Tibial artery (tissue), 4 donors: ENCODE data around the gene RASAL2.

Experiments
- DNase-seq, 2 donors: peaks; one replicate each; pipeline ENCODE4 v3.0.0-alpha.2; 2019
- H3K27ac ChIP-seq, 2 donors: fragments of 200-600 bp; sonication (generic) in 1 of 2; 1 replicate in 1 of 2; 2 replicates in 1 of 2; pipeline ENCODE4 v1.5.1; 2018 to 2019; ENCODE audit warnings: mild to moderate bottlenecking in 1 of 2
- H3K27me3 ChIP-seq, 2 donors: fragments of 200-600 bp; sonication (generic) in 1 of 2; one replicate each; pipeline versions ENCODE4 v1.5.1 to v1.6.0; 2016 to 2019
- H3K36me3 ChIP-seq, 3 donors: fragments of 200-600 bp; sonication (generic) in 2 of 3; one replicate each; pipeline ENCODE4 v1.5.1; 2016 to 2019; ENCODE audit warnings: mild to moderate bottlenecking in 2 of 3
- H3K4me1 ChIP-seq, 4 donors: fragments of 200-600 bp; sonication (generic) in 2 of 4; 1 replicate in 3 of 4; 2 replicates in 1 of 4; pipeline ENCODE4 v1.5.1; 2016 to 2019
- H3K4me3 ChIP-seq, 2 donors: fragments of 200-600 bp; sonication (generic) in 1 of 2; 1 replicate in 1 of 2; 2 replicates in 1 of 2; pipeline ENCODE4 v1.5.1; 2018 to 2019; ENCODE audit warnings: mild to moderate bottlenecking in 2 of 2
- H3K9me3 ChIP-seq, 3 donors: fragments of 200-600 bp; sonication (generic) in 1 of 3; one replicate each; pipeline ENCODE4 v1.5.1; 2016 to 2019
- intact Hi-C: fragments of 100-400 bp; cut with DNase I; formaldehyde crosslinking; loops from one replicate; pipeline ENCODE4 v1.15.0; 2023; ENCODE audit warnings: low total_unique reads
- TF ChIP-seq, protein P1 (sequence below), 2 experiments: fragments of 200-600 bp in 1 of 2; fragments of 450-650 bp in 1 of 2; IDR thresholded peaks; one replicate each; pipeline ENCODE4 v1.5.1; 2017 to 2019; ENCODE audit warnings: antibody characterized with exemption in 2 of 2, mild to moderate bottlenecking in 1 of 2, moderate library complexity in 1 of 2

RASAL2 gene

DNA sequence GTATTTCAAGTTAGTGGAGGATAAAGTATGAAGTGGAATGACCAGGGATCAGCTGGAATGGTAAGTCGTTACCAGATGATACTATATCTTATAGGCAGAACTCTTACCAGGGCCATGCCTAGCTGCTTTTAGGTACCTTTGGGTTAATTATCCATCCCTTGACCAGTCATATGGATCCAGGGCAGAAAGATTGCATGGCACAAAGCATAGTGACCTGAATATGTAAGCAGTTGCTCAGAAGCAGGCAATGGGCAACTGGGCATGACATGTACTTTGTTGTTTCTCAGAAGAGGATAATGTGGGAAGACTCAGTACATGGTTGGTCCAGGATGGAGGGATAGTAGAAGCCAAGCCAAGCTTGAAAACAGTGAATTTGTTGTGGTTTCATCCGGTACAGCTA, 315.6 kb downstream of the RASAL2 start:
- no peak overlapping the region for H3K4me3 ChIP-seq
- DNase-seq: no peak
- H3K27ac ChIP-seq: no peak overlapping the region
- no peaks in the 10 kb centered on the region for H3K27me3 ChIP-seq
- peaks cover 0 to 6% (median 0%) of the 10 kb centered on the region in 4 donors for H3K4me1 ChIP-seq
- H3K36me3 ChIP-seq: no peaks in the 10 kb centered on the region
- TF ChIP-seq, protein P1, sequence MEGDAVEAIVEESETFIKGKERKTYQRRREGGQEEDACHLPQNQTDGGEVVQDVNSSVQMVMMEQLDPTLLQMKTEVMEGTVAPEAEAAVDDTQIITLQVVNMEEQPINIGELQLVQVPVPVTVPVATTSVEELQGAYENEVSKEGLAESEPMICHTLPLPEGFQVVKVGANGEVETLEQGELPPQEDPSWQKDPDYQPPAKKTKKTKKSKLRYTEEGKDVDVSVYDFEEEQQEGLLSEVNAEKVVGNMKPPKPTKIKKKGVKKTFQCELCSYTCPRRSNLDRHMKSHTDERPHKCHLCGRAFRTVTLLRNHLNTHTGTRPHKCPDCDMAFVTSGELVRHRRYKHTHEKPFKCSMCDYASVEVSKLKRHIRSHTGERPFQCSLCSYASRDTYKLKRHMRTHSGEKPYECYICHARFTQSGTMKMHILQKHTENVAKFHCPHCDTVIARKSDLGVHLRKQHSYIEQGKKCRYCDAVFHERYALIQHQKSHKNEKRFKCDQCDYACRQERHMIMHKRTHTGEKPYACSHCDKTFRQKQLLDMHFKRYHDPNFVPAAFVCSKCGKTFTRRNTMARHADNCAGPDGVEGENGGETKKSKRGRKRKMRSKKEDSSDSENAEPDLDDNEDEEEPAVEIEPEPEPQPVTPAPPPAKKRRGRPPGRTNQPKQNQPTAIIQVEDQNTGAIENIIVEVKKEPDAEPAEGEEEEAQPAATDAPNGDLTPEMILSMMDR (IDR thresholded peaks at IDR 0.05): no peak
- H3K9me3 ChIP-seq: no peaks in the 10 kb centered on the region
- intact Hi-C loops: no loop called here

DNA sequence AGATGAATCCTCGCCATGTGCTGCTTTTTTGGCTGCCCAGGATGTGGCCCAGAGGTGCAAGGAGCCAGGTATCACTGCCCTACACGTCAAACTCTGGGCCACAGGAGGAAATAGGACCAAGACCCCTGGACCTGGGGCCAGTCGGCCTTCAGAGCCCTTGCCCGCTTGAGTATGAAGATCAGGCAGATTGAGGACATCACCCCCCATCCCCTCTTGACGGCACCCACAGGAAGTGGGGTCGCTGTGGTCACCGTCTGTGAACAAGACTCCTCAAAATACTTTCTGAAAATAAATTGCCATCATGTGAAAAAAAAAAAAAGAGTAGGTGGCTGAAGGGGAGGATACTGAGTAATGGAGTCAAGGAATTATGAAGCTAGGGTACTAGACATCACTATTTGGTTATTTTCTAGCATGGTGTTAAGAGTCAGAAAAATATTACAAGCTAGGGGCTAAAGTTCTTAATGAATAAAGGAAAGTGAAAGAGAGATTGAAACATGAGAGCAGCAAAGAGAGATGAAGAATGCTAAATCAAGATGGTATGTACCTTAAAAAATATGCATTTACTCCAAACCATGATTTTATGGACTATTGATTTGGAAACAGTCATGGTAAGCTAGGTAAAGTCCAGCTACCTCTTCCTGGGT, 318.0 kb downstream of the RASAL2 start:
- TF ChIP-seq, protein P1 (IDR thresholded peaks at IDR 0.05): no peak
- Histone ChIP-seq H3K4me1 (peaks cover 0 to 6% (median 0%) of the 10 kb centered on the region in 4 donors), H3K36me3 (no peaks in the 10 kb centered on the region), H3K27ac (no peak overlapping the region), H3K9me3 (peaks cover 0 to 4% (median 0%) of the 10 kb centered on the region in 3 donors), H3K4me3 (no peak overlapping the region), H3K27me3 (no peaks in the 10 kb centered on the region)
- intact Hi-C loops: no loop called here
- no peak for DNase-seq

DNA sequence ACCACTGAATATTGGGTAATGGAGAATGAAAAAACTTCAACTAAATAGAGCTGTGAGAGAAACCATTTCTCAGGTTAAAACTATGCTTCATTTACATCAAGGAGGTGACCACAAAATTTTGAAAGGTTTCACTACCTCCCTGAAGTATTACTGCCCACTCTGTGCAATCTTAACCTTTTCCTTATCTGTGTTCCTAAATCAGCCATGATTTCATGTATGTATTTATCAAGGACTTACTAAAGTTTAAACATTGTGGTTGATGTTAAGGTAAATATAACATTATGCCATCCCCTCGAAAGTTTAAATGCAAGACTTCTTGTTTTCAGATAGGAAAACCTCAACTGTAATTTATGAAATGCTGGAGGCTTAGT, 318.5 kb downstream of the RASAL2 start:
- intact Hi-C loops: no loop called here
- no peak overlapping the region for H3K4me3 ChIP-seq
- H3K9me3 ChIP-seq: peaks cover 0 to 4% (median 0%) of the 10 kb centered on the region in 3 donors
- no peaks in the 10 kb centered on the region for H3K36me3 ChIP-seq
- peaks cover 0 to 6% (median 0%) of the 10 kb centered on the region in 4 donors for H3K4me1 ChIP-seq
- no peaks in the 10 kb centered on the region for H3K27me3 ChIP-seq
- no peak for DNase-seq
- TF ChIP-seq, protein P1 (IDR thresholded peaks at IDR 0.05): no peak
- no peak overlapping the region for H3K27ac ChIP-seq

DNA sequence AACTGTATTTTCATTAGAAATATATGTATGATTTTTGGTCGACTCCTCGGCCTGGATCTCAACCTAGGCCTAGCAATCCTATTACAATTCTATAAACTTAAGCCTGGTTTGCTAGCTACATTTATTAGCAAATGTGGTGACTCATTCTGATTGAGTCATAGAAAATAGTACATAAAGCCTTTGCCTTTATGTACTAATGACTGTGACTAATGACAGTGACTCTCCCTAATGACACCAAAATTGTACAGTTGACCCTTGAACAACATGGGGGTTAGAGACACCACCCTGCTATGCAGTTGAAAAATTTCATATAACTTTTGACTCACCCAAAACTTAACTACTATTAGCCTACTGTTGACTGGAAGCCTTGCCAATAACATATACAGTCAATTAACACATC, 324.0 kb downstream of the RASAL2 start:
- TF ChIP-seq, protein P1 (IDR thresholded peaks at IDR 0.05): no peak

DNA sequence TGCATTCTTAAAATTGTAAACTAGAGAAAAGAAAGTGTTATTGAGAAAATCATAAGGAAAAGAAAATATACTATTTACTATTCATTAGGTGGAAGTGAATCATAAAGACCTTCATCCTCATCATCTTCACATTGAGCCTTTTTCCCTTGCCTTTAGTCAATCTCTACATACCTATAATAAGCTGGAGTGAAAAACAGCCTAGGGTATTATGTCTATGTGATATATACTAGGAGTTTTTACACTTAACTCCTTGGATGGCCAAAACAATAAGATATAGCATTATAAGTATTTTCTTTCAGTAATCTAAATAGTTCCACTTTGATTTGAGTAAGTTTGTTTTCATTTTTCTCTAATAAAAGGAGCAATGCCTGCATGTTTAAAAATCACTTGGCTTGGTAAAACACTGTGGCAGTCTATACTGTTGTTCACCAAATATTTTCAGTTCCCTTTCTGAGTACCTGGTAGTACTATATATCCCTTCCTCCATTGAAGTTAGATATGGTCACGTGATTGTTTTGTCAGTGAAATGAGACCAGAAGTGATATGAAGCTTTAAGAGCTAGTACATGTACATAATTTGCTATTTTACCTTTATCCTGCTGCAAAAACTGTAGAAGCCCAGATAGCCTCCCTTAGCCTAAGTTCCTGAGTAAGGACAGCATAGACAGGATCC, 324.5 kb downstream of the RASAL2 start:
- Histone ChIP-seq H3K27me3 (no peaks in the 10 kb centered on the region), H3K27ac (no peak overlapping the region), H3K36me3 (no peaks in the 10 kb centered on the region), H3K4me3 (no peak overlapping the region), H3K9me3 (peaks cover 0 to 4% (median 0%) of the 10 kb centered on the region in 3 donors), H3K4me1 (no peaks in the 10 kb centered on the region)
- TF ChIP-seq, protein P1 (IDR thresholded peaks at IDR 0.05): no peak
- intact Hi-C loops: no loop called here
- no peak for DNase-seq

More for the DNA sequence above, 324.0 kb downstream of the RASAL2 start:
- Histone ChIP-seq H3K27ac (no peak overlapping the region), H3K36me3 (no peaks in the 10 kb centered on the region), H3K4me1 (no peaks in the 10 kb centered on the region), H3K9me3 (peaks cover 0 to 4% (median 0%) of the 10 kb centered on the region in 3 donors), H3K27me3 (no peaks in the 10 kb centered on the region), H3K4me3 (no peak overlapping the region)
- DNase-seq: no peak
- intact Hi-C loops: no loop called here
